Left ventricle myocardium superior (tissue), 1 donor: Measurements from ENCODE around the gene UACA. TPM values are rescaled to one million over a fixed set of nuclear protein-coding genes. Genes with fewer than 3 reads are reported as not detected.
A peak's percentile ranks its signal among the peaks of the same experiment; 100 is the strongest.
"Not testable (repeated sequence)": the region's sequence is repeated elsewhere in the genome, so short reads cannot be mapped to it uniquely, and the experiment has no call there.

Experiments used
- ATAC-seq: fragments of 200-7000 bp; cut with Tn5 transposase; one replicate; pipeline ENCODE4 v1.9.1; 2020; ENCODE audit warnings: mild to moderate bottlenecking, moderate library complexity
- DNase-seq: peaks from one replicate; pipeline ENCODE4 v3.0.0-alpha.2; 2020
- intact Hi-C: fragments of 100-400 bp; cut with micrococcal nuclease; formaldehyde crosslinking; loops from one replicate; pipeline ENCODE4 v1.11.0; 2022
- long read RNA-seq: library from polyadenylated mRNA; unstranded; transcript quantifications from one replicate; pipeline ENCODE4 v2.0.0, GENCODE V29; 2021
- total RNA-seq: library from RNA; stranded (reverse); fragmentation: NEBNext Ultra II Directional; extraction: Animal tissue kit (Norgen Biotek cat#: 25700); gene quantifications from one replicate; pipeline ENCODE4 v1.2.1, GENCODE V29; 2021
- donor health status: DM: no; HTN: yes; CAD: no; lungs with severe emphysema.

Gene UACA, protein sequence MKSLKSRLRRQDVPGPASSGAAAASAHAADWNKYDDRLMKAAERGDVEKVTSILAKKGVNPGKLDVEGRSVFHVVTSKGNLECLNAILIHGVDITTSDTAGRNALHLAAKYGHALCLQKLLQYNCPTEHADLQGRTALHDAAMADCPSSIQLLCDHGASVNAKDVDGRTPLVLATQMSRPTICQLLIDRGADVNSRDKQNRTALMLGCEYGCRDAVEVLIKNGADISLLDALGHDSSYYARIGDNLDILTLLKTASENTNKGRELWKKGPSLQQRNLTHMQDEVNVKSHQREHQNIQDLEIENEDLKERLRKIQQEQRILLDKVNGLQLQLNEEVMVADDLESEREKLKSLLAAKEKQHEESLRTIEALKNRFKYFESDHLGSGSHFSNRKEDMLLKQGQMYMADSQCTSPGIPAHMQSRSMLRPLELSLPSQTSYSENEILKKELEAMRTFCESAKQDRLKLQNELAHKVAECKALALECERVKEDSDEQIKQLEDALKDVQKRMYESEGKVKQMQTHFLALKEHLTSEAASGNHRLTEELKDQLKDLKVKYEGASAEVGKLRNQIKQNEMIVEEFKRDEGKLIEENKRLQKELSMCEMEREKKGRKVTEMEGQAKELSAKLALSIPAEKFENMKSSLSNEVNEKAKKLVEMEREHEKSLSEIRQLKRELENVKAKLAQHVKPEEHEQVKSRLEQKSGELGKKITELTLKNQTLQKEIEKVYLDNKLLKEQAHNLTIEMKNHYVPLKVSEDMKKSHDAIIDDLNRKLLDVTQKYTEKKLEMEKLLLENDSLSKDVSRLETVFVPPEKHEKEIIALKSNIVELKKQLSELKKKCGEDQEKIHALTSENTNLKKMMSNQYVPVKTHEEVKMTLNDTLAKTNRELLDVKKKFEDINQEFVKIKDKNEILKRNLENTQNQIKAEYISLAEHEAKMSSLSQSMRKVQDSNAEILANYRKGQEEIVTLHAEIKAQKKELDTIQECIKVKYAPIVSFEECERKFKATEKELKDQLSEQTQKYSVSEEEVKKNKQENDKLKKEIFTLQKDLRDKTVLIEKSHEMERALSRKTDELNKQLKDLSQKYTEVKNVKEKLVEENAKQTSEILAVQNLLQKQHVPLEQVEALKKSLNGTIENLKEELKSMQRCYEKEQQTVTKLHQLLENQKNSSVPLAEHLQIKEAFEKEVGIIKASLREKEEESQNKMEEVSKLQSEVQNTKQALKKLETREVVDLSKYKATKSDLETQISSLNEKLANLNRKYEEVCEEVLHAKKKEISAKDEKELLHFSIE (N-terminal part only)
- 32.9 TPM for total RNA-seq
- long read RNA-seq, full-length matches to known transcripts: 2 of 37 reads
- long read RNA-seq, partial matches to known transcripts: 26 of 37 reads
- long read RNA-seq, other reads (novel, unspliced or antisense): 9 of 37 reads

DNA sequence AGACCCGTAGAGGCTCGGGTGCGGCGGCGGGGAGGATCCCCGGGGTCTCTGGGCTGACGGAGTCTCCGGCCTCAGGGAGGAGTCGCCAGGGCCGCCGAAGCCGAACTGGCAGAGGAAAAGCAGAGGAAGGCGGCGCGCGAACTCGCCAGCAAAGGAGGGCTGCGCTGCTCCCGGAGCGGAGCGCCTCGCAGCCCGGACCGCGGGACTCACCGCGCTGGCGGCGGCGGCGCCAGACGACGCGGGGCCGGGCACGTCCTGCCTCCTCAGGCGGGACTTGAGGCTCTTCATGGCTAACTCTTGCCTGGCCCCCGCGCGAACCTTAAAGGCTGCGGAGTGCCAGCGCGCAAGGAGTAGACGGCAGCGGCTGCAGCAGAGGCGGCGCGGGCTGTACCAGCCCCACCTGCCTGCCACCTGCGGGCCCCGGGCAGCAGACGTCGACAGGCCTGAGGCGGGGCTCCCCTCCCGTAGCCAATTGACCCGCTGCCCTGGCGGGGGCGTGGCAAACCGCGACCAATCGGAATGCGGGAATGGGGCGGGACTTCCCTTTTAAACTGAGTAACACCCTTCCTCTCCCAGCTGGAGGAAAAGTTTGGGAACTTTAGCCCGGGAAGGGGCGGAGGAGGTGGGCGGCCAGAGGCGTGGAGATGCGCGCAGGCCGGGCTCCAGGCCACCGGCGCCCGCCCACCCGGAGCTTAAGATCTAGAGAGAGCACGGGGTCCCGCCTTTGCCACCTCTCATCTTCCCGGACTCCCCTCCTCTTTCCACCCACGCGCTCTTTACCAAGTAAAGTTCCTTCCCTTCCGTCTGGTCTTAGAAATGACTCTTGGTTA lies at the start of gene UACA:
Gene UACA, minus strand, starts transcription at position 439 of the 830 bp plus-strand sequence. Its CDS starts 151 bp downstream, at position 288.
- ATAC-seq (peak; percentile 97), DNase-seq (peak; percentile 97)
- intact Hi-C loops: no loop called here

DNA sequence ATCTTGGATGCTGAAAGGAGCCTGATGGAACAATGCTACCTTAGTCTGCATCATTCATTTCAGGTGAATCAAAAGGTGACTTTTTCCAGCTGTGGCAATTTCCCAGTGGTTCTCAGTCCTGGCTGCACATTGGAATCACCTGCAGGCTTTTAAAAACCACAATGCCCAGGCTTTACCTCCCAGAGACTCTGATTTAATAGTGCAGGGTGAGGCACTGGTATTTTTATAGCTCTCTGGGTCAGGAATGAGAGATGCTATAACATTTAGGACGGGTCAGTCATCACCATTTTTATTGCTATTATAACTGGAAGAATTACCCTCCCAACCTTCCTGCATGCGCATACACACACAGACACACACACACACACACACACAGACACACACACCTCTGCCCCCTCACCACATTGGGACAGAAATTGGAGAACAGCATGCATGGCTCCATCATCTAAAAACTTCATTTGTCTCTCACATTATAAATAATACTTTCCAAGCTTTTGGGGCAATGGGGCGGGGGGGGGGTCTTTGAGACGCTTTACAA lies 49.5 kb upstream of the UACA start:
- ATAC-seq (no peak), DNase-seq (no peak)
- intact Hi-C loops: loop anchor here (5.0 kb wide), 1 partner anchor 131 kb away; no protein-coding TSS in a partner anchor

DNA sequence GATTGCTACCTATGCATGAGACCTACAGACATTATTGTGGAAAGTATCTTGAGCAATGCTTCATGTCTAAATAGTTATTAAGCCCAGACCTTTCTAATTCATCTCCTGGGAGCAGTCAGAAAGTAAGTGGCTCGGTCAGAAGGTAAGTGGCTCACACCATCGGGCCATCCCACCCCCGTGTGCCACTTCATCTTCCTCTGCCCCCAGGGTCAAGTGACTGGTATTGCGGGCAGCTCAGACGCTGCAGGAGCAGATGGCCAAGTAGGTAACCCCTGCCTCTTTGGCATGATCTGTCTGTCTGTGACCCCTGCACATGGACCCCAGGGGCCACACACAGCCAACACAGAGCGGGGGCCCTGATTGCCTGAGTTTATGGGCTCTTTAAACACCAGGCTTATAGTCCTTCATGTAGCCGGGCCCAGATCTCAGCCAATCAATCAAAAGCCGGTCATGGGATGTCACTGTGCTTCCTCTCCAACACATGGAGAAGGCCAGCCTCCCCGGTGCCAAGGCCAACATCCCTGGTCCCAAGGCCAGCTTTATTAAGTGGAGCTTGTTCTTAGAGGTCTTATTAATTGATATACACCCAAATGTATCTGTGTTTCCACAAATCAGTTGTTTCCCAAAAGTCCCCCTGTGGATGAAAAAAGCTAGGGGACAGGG lies 47.7 kb upstream of the UACA start:
- intact Hi-C loops: loop anchor here (5.0 kb wide), 1 partner anchor 129 kb away; no protein-coding TSS in a partner anchor
- DNase-seq (no peak), ATAC-seq (no peak)

DNA sequence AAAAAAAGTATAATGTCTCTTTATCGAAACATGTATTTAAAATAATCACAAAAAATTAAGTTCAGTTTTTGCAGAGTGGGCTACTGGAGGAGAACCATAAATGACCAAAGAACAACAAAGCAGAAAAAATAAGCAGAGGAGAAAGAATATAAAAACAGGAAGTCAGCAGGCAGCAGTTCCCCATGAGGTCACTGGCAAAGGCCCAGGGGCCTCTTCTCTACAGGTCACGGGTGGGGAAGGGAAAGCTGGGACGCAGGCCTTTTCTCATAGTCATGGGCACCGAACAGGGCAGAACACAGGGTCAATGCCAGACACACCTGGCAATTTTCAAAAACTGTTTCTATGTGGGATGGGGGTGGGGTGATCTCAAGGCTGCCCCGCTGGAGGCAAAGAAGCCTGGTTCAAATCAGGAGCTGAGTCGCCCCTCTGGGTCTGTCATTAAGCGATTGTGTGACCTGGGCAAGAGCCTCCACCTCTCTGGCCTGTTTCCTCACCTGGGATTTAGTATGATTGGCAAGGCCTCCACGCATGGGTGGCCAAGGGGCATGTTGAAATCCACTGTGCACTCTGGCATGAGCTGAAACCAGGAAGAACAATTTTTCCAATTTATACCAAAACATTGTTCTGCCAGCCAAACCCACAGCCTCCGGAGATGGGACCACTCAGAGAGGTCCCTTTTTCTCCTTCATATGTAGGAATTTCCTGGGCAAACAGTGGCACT lies 43.8 kb upstream of the UACA start:
- intact Hi-C loops: no loop called here
- DNase-seq: peak; percentile 71
- peak; percentile 59 for ATAC-seq

DNA sequence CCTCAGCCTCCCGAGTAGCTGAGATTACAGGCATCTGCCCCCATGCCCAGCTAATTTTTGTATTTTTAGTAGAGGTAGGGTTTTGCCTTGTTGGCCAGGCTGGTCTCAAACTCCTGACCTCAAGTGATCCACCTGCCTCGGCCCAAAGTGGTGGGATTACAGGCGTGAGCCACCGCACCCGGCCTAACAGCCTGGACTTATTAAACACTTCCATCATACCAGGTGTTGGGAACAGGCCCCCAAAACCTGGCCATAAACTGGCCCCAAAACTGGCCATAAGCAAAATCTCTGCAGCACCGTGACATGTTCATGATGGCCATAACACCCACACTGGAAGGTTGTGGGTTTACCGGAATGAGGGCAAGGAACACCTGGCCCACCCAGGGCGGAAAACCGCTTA lies 41.0 kb upstream of the UACA start:
- DNase-seq, intact Hi-C loops, ATAC-seq: not testable (repeated sequence)

DNA sequence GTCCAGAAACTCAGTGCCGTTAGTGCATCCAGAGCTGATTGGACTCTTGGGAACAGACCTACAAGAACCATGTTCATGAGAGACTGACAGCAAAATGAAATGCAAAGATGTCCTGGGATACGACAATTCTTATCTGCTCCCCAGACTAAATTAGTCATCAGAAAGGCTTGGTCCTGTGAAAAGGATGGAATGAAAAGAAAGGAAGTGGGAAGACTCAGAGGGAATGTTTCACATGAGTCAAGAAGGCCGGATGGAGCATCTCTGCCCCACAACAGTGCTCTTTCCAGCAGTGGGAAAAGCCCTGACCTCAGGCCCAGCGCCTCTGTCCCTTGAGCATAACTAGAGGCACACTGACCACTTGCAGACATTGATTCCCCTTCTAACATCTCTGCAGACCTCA lies 39.3 kb upstream of the UACA start:
- ATAC-seq (peak; percentile 38), DNase-seq (no peak)
- intact Hi-C loops: no loop called here

DNA sequence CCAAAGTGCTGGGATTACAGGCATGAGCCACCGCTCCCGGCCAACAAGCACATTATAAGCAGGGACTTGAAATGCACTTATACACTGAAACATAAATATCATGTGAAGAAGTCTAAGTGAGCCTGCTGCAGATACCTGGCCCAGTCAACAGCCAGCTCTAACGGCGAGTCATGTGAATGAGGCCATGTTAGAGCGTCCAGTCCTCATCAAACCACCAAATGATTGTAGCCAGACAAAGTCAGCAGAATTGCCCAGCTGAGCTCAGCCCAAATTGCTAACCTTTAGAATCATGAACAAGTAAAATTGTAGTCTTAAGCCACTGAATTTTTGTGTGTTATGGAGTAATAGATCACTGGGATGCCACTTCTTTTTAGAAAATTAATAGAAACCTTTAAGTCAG lies 37.8 kb upstream of the UACA start:
- no peak for DNase-seq
- intact Hi-C loops: no loop called here
- ATAC-seq: no peak

DNA sequence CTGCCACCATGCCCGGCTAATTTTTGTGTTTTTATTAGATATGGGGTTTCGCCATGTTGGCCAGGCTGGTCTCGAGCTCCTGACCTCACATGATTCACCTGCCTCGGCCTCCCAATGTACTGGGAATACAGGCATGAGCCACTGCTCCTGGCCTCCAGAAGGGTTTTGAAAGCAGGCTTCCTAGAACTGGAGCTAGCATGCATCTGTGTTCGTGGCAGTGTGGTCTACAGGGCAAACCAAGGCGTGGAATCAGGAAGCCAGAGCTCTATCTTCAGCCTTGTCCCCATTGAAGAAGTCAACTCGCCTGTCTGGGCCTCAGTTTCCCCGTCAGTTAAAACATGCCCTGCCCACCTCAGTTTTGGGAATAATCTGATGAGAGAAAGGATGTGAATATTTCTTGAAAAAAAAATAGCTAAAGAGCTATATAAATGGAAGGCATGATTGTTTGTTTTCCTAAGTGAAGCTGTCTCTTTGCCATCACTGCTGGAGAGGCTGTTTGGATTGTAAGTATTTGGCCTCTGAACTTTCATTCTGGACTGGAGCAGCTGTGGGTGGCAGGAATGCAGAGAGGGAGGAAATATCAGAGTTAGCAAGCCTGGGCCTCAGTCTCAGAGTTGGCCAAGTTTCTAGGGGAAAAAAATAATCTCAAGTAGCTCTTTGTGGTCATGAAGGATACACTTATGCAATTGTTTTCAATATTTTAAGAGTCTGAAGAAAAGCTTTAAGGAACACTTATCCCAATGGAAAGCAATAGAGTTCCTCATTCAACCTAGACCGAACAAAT lies 36.5 kb upstream of the UACA start:
- ATAC-seq (peak; percentile 86), DNase-seq (no peak)
- intact Hi-C loops: no loop called here

DNA sequence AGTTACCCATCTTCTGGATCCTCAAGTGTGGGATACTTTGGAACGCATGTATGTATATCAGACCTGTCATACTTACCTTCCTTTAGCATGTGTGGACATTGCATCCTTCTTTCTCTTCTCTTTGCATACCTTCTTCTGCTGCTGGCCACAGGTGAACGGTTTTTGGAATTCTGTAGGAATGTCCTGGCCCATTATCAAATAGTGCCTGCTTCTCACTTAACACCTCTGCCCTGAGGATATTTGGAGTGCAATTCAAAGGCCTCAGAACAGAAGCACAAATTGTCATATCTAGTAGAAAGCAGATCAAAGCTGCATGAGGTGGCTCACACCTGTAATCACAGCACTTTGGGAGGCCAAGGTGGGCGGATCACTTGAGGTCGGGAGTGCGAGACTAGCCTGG lies 34.1 kb upstream of the UACA start:
- ATAC-seq (no peak), DNase-seq (no peak)
- intact Hi-C loops: no loop called here

DNA sequence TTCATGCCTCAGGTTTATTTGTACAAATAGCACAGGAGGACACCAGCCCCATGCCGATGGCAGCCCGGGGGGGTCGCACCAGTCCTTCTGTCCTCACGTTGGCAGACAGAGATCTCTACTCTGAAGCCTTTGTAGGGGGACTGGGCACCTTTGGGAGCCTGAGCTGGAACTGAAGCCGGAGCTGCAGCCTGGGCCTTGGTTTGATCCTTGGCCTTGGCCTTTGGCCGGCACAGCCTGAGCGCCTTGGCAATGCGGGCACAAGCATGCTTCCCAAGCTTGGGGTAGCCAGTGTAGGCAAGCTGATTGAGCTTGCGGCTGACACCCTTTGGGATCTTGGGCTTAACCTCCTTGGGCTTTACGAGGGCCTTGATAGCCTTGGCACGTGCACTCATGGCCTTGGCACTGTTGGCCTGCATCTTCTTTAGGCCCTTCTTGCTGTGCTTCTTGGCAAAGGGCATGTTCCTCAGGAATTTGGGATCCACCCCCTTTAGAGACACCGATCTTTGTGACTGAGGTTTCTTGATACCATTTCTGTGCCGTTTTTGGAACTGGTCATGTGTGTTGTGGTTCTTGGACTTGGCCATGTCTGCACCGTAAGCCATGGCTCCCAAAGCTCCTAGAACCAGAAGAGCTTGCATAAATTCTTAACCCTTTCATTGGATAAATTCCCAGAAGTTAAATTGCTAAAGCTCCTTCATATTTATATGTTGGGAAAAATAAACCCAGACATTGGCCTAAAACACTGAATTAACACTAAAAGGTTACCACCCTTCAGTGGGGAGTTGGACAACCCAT lies 33.4 kb upstream of the UACA start:
- ATAC-seq (no peak), DNase-seq (no peak)
- intact Hi-C loops: no loop called here

DNA sequence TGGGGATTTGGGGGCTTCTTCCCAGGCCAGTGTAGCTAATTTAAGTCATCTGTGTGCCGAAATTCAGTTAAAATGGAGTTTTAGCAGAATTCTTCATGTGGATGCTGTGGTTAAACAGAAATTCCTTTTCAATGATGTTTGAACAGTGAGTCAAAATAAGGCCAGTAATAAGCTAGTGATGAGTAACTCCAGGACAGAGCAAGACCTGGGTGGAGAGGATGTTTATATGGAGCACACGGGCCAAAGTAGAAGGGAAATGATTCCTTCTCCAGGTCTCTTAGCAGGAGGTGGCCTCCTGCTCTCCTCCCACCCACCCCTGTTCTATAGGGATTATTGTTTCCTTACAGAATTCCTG lies 31.9 kb upstream of the UACA start:
- peak; percentile 29 for ATAC-seq
- intact Hi-C loops: no loop called here
- no peak for DNase-seq

DNA sequence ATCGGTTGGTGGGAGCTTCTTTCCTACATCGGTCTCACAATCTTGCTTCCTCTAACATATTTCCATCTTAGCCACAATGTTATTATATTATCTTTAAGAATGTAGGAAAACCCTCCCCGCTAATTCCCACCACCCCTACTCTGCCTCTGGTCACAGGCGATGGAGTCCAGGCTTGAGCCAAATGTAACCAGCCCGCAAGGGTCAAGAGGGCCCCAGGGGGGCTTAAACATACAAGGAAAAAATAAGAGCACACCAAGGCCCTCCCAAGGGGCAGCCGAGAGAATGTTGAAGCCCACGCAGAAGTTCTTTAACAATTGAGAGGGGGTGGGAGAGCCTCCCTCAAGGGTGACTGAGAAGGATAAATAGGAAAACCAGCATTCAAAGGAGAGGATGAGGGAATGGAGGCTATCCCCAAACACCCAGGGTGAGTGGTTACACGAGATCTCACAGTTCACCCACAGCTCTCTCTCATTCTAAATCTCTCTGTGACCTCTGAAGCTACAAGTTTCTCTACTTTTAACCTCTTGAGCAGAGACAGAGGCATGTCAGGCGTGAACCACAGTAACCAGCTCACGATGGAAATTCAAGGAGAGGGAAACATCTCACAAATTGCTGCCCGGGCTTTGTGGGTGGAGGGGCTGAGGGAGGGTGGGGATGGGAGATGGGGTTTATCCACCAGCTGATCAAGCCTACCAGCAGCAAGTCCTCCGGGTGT lies 31.4 kb upstream of the UACA start:
- ATAC-seq: peak; percentile 13
- no peak for DNase-seq
- intact Hi-C loops: no loop called here

DNA sequence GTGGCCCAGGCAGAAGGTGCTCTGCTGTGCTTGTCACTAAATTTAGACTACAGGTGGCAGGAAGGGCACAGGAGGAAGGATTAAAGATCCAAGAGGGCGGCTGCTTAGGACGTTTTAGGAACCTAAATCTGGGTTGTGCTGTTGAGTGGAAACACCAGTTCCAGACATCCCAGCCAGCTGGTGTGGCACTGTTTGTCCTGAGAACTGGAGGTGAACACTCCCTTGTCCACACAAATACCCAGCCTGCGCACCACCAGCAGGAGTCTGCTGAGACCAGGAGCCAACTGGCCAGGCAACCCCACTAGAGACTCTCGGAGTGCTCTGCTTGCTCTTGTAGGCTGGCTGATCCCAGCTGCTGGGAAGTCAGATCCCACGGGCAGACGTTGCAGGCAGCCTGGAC lies 30.3 kb upstream of the UACA start:
- peak; percentile 42 for ATAC-seq
- DNase-seq: no peak
- intact Hi-C loops: no loop called here

DNA sequence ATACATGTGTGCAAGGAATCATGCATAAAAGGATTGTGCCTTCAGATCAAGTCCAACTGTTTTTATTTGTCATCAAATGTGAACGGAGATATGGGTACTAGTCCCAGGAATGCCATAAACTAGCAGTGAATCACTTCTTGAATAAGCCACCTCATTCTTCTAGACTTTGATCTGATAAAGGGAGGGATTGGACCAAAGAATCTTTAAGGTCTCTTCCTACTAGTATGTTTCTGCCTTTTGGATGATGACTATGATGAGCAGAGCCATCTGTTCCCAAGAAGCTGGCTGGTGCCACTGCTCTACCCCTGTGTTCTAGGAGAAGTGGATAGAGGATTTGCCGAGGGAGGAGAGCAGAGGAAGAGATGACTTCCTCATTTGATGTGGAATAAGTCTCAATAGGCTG lies 28.8 kb upstream of the UACA start:
- DNase-seq (no peak), ATAC-seq (no peak)
- intact Hi-C loops: no loop called here

DNA sequence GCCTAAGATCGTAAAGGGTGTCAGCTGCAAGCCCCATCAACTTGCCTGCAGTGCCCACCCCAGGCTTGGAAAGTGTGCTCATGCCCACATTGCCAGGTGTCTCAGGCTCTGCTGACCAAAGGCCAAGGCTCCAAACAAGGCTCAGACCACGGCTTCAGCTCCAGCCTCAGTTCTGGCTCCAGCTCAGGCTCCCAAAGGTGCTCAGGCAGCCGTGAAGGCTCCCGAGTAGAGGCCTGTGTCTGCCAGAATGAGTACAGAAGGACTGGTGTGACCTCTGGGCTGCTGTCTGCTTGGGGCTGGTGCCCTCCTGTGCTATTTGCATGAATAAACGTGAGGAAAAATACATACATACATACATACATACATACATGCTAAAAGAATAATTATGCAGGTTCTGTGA lies 27.9 kb upstream of the UACA start:
- ATAC-seq: no peak
- no peak for DNase-seq
- intact Hi-C loops: no loop called here
